ENCODE results near the gene JAK1. TPM values are rescaled to one million over a fixed set of nuclear protein-coding genes. Genes with fewer than 3 reads are reported as not detected.

The JAK1 gene
- total and polyA plus RNA-seq, 2 experiments from 2014 or later = 8.0 to 19.5 TPM

- peak in 1 of 2 experiments; percentile 35; a peak in 2 of 4 replicates for TF ChIP-seq CTCF (conservative IDR thresholded peaks at IDR 0.05; ENCODE audit: low read depth in 2 of 2)
- TF ChIP-seq EZH2 (IDR thresholded peaks at IDR 0.05; ENCODE audit: low read depth, unreplicated experiment) = no peak
These were observed 11.0 kb downstream of the JAK1 start (continued) for GRCh38 chr1:64955097-64956009.

DNA sequence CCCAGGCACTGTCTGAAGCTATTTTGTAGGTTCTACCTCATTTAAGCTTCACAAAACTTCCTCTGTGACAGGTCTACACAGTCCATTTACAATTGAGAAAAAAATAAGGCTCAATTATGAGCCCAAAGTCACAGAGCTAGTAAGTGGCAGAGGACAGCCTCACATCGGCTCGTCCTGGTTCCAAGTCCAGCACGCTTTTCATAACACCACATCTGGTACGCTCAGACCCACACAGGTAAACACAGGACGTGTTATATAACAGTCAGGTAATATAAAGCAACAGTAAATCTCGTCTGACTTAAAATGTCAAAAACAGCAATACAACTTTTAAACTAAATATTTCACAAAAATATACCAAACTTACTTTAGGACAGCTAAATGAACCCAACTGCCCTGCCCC lies 13.1 kb downstream of the JAK1 start:
- peaks cover 23% of the 10 kb centered on the region for H3K4me1 Mint-ChIP-seq
- H3K27ac Mint-ChIP-seq = no peak overlapping the region
- Histone ChIP-seq H3K4me1 (ENCODE audit: insufficient read depth) (peaks cover 31% of the 10 kb centered on the region), H3K79me2 (replicated peaks; ENCODE audit: insufficient read depth) (peaks cover 35% of the 10 kb centered on the region), H3K4me2 (no peak overlapping the region), H3K9me2 (ENCODE audit: insufficient read depth) (no peaks in the 10 kb centered on the region), H3K27me3 (ENCODE audit: insufficient read depth) (no peaks in the 10 kb centered on the region), H4K20me1 (replicated peaks; ENCODE audit: insufficient read depth) (no peaks in the 10 kb centered on the region), H3K4me3 (no peak overlapping the region), H3F3A (replicated peaks; ENCODE audit: low read depth) (no peaks in the 10 kb centered on the region), H2AFZ (no peak overlapping the region), H3K27ac (ENCODE audit: low read depth) (no peak overlapping the region), H3K36me3 (ENCODE audit: insufficient read depth) (no peaks in the 10 kb centered on the region)
- no peaks in the 10 kb centered on the region for H3K9me3 Mint-ChIP-seq
- DNase-seq (ENCODE audit: low spot score) (no peak), ATAC-seq (no peak)
- no peak overlapping the region for H3K4me3 Mint-ChIP-seq
- H3K36me3 Mint-ChIP-seq (ENCODE audit: low read depth) = no peaks in the 10 kb centered on the region
- H3K27me3 Mint-ChIP-seq (ENCODE audit: insufficient read depth, low read depth, poor library complexity) = peaks cover 1% of the 10 kb centered on the region
- TF ChIP-seq POLR2AphosphoS5 (IDR thresholded peaks at IDR 0.05; ENCODE audit: low read depth) (no peak), JUNB (IDR thresholded peaks at IDR 0.05; ENCODE audit: unreplicated experiment) (no peak), NANOG (IDR thresholded peaks at IDR 0.05; ENCODE audit: borderline replicate concordance) (no peak), STAT1 (IDR thresholded peaks at IDR 0.05; ENCODE audit: unreplicated experiment) (no peak), ZNF462 (CRISPR knock-in tag; IDR thresholded peaks at IDR 0.05) (no peak), ZNF114 (CRISPR knock-in tag; IDR thresholded peaks at IDR 0.05) (no peak), EZH2phosphoT487 (IDR thresholded peaks at IDR 0.05; ENCODE audit: unreplicated experiment) (no peak), REST (IDR thresholded peaks at IDR 0.05; ENCODE audit: unreplicated experiment) (no peak), ETS1 (IDR thresholded peaks at IDR 0.05) (no peak)

All from GM23338 (cell line).